Right lobe of liver (tissue), 4 donors: ENCODE data around the gene NRF1.

Experiments
- CTCF ChIP-seq, 4 donors: fragments of 200-600 bp in 3 of 4; fragments of 450-650 bp in 1 of 4; IDR thresholded peaks; one replicate each; pipeline versions ENCODE4 v1.5.1 to v1.8.0; 2016 to 2022; ENCODE audit warnings: antibody characterized with exemption in 4 of 4, mild to moderate bottlenecking in 2 of 4
- POLR2A ChIP-seq: fragments of 450-650 bp; IDR thresholded peaks from one replicate; pipeline ENCODE4 v1.6.1; 2017; ENCODE audit warnings: antibody characterized with exemption, mild to moderate bottlenecking
- donor health status: DM: no; HTN: no; CAD: no.
- donor health status: DM: no; HTN: no; CAD: no.
- donor health status: DM: no; HTN: yes; CAD: no.

GRCh38 chr7:129655811-129656210, 44.3 kb downstream of the NRF1 start:
- TF ChIP-seq CTCF (IDR thresholded peaks at IDR 0.05): no peak
- TF ChIP-seq POLR2A: no peak
